KOPT-K1 (cell line): ENCODE results near the gene GABBR2.

Source experiments
- H3K27ac ChIP-seq: fragments of 200-600 bp; sonication (generic); 2 replicates; pipeline ENCODE4 v1.5.1; 2016; ENCODE audit warnings: antibody characterized with exemption, mild to moderate bottlenecking, low read depth, low read length; ENCODE audit not compliant: poor library complexity, severe bottlenecking
- H3K36me3 ChIP-seq: fragments of 200-600 bp; sonication (generic); 2 replicates; pipeline ENCODE4 v1.5.1; 2017; ENCODE audit warnings: antibody characterized with exemption, mild to moderate bottlenecking, low read length, moderate library complexity; ENCODE audit not compliant: insufficient read depth
- H3K9me3 ChIP-seq: fragments of 200-600 bp; sonication (generic); 2 replicates; pipeline ENCODE4 v1.5.1; 2017; ENCODE audit warnings: antibody characterized with exemption, low read length, mild to moderate bottlenecking; ENCODE audit not compliant: insufficient read depth, poor library complexity, severe bottlenecking

GABBR2 gene

DNA sequence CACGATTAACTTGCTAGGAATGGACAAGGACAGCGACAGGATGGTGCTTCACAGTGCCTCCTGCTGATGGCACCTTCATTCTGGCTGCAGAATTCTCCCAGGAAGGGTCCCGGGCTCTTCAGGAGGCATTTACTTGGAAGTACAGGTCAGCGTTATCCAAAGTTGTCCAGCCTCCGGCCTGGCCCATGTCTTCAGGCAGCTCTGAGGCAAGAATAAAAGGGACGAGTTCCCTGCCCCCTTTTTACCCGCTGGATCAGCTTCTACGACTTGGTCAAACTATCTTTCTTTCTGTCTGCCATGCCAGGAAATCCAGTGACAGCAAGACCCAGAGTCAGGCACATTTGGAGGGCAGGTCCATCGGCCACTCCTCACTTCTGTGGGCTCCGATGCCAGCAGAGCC, 23.4 kb upstream of the GABBR2 start:
- Histone ChIP-seq H3K36me3 (no peaks in the 10 kb centered on the region), H3K27ac (no peak overlapping the region), H3K9me3 (no peaks in the 10 kb centered on the region)

- Histone ChIP-seq H3K36me3 (no peaks in the 10 kb centered on the region), H3K27ac (no peak overlapping the region), H3K9me3 (no peaks in the 10 kb centered on the region)
Observed at GRCh38 chr9:98730871-98731270, 22.1 kb upstream of the GABBR2 start.

- Histone ChIP-seq H3K27ac (no peak overlapping the region), H3K9me3 (no peaks in the 10 kb centered on the region), H3K36me3 (no peaks in the 10 kb centered on the region)
Observed at GRCh38 chr9:98728500-98728899, 19.8 kb upstream of the GABBR2 start.

DNA sequence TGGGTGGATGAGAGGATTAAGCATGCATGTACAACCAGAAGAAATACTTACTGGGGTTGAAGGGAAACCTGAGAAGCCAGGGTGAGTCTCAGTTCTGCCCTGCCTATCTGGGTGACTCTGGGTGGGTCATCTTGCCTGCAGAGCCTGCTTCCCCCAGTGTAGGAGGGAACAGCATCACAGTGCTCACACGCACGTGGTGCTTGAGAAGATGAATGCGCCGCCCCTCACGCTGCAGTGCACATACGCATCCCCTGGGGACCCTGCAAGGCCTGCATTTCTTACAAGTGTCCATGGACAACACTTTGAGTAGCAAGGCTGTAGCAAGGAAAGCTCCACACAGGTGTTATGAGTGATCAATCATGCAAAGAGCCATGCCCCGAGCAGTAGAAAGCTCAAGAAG, 18.7 kb upstream of the GABBR2 start:
- Histone ChIP-seq H3K9me3 (no peaks in the 10 kb centered on the region), H3K27ac (no peak overlapping the region), H3K36me3 (no peaks in the 10 kb centered on the region)

- Histone ChIP-seq H3K36me3 (no peaks in the 10 kb centered on the region), H3K9me3 (no peaks in the 10 kb centered on the region), H3K27ac (no peak overlapping the region)
Observed at GRCh38 chr9:98726735-98727134, 18.0 kb upstream of the GABBR2 start.

- no peak overlapping the region for H3K27ac ChIP-seq
- no peaks in the 10 kb centered on the region for H3K36me3 ChIP-seq
- no peaks in the 10 kb centered on the region for H3K9me3 ChIP-seq
Observed at GRCh38 chr9:98724810-98725530, 16.2 kb upstream of the GABBR2 start.

DNA sequence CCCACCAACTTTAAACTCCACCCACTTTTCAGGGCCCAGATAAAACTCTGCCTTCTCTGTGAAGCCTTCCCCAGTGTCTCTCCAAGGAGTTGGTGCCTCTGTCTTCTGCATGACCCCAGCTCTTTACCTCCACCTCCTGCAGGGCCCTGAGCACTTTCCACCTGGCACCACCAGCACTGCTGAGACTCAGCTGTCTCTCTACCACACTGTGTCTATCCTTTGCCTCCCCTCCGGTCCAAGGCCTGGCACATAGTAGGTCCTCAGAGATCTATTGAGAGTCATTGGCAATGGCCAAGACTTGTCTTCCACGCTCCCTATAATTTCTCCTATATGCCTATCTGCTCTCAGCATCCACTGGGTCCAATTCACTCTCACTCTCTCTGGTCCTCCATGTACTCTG, 12.9 kb upstream of the GABBR2 start:
- H3K9me3 ChIP-seq = no peaks in the 10 kb centered on the region
- no peak overlapping the region for H3K27ac ChIP-seq
- H3K36me3 ChIP-seq = no peaks in the 10 kb centered on the region

- Histone ChIP-seq H3K9me3 (no peaks in the 10 kb centered on the region), H3K36me3 (no peaks in the 10 kb centered on the region), H3K27ac (no peak overlapping the region)
Observed at GRCh38 chr9:98720402-98720801, 11.7 kb upstream of the GABBR2 start.

GRCh38 chr9:98719055-98719454, 10.3 kb upstream of the GABBR2 start:
- Histone ChIP-seq H3K36me3 (no peaks in the 10 kb centered on the region), H3K27ac (no peak overlapping the region), H3K9me3 (no peaks in the 10 kb centered on the region)

DNA sequence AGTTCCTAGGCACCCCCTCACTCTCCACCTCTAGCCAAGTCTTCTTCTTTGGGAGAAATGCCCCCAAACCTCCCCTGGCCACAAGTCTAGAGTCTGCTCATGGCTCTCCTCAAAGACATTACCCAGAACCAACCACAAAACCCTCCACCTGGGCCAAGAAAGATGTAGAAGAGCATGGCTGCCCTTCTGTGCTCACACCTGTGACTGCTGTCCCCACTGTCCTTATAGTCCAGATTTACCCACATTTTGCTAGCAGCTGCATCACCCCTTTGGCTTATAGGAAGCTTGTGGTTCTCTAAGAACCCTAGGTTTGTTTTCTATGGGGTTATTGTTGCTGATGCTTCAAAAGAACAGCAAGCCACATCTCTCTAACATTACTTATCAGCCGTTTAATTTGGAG, 6.1 kb upstream of the GABBR2 start:
- Histone ChIP-seq H3K27ac (no peak overlapping the region), H3K36me3 (no peaks in the 10 kb centered on the region), H3K9me3 (no peaks in the 10 kb centered on the region)

- no peak overlapping the region for H3K27ac ChIP-seq
- no peaks in the 10 kb centered on the region for H3K36me3 ChIP-seq
- H3K9me3 ChIP-seq = no peaks in the 10 kb centered on the region
Observed at GRCh38 chr9:98712987-98713386, 4.3 kb upstream of the GABBR2 start.

DNA sequence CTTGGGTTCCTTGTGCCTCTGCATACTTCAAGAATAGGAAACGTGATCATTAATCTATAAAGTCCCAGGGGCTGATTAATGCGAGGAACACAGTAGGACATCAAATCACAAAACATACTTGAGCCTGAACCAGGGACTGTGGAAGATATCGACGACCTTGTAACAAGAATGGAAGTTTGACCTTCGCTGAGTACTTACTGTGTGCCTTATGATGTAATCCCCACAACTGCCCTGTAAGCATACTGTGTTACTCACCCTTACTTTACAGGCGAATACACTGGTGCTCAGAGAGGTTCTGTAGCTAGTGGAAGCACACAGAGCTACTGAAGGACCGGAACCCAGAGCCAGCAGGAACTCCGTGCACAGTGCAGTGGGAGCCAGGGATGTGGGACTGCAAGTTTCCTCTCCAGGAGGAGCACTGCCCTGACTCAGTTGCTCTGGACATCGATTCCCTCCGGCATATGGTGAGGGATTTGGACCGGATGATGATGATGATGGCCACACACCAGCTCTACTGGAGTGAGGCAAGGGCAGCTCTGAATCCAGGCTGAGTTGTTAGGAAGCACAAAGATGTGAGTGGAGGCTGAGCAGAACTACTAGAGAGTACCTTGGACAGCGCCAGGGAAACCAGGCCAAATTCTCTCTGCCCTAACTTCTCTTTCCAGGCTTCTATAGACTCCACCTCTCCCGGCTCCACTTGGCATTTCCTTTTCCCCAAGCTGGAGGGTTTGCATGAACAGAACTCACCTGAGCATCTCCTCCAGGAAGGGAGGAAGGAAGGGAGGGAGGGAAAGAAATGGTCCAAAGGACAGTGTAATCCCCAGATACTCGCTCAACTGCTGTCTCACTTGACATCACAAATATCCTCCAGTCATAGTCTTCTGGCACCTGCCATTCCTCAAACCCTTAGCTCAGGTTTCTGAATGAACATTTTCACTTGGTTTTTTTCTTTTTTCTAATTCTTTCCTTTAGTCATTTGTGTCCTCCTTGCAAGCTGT, 1.5 kb upstream of the GABBR2 start:
- H3K27ac ChIP-seq = no peak overlapping the region
- no peaks in the 10 kb centered on the region for H3K9me3 ChIP-seq
- H3K36me3 ChIP-seq = no peaks in the 10 kb centered on the region

DNA sequence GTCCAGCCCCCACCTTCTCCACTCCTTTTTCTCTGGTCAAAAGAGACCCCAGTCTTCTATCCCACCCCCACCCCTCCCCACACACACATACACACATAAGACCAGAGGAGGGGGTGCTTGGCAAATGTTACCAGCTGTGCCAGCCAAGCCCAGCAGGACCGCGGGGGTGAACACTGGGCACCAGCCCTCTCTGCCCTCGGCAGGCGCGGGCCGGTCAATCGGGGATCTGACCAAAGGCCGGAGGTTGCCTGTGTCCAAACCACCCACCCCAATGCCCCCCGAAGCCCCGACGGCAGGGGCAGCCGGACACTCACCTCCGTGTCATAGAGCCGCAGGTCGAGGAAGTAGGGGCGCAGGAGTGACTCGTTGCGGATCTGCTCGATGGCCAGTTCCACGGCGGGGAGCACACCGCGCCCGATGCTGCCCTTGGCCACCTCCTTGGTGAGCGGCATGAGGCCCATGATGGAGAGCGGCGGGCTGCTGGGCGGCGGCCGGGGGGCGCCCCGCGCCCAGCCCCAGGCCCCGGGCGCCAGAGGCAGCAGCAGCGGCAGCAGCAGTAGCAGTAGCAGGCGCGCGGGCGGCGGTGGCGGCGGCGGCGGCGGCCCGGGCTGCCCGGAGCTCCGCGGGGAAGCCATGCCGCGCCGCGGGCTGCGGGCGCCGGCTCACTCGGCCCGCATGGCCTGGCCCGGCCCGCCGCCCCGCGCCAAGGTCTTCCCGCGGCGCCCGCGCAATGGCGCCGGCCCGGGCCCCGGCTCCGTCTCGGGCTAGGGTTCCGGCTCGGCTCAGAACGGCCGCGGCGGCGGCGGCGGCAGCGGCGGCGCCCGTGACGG, 417 bp downstream of the GABBR2 start:
- Histone ChIP-seq H3K27ac (no peak overlapping the region), H3K9me3 (no peaks in the 10 kb centered on the region), H3K36me3 (no peaks in the 10 kb centered on the region)

- Histone ChIP-seq H3K36me3 (no peaks in the 10 kb centered on the region), H3K9me3 (no peaks in the 10 kb centered on the region), H3K27ac (no peak overlapping the region)
Observed at GRCh38 chr9:98707166-98708102, 1.3 kb downstream of the GABBR2 start.
